DOHH2 (cell line): ENCODE data around the gene PRCP.

Experiments used
- CTCF ChIP-seq: fragments of 200-600 bp; sonication (generic); IDR thresholded peaks from one replicate; pipeline ENCODE4 v1.5.1; 2014; ENCODE audit warnings: antibody characterized with exemption, mild to moderate bottlenecking, low read depth, low read length; ENCODE audit not compliant: poor library complexity, severe bottlenecking
- EZH2phosphoT487 ChIP-seq: fragments of 200-600 bp; sonication (generic); IDR thresholded peaks from 2 replicates; pipeline ENCODE4 v1.6.1; 2017; ENCODE audit warnings: borderline replicate concordance, mild to moderate bottlenecking, antibody characterized with exemption, low read length, moderate library complexity, mixed read lengths

DNA sequence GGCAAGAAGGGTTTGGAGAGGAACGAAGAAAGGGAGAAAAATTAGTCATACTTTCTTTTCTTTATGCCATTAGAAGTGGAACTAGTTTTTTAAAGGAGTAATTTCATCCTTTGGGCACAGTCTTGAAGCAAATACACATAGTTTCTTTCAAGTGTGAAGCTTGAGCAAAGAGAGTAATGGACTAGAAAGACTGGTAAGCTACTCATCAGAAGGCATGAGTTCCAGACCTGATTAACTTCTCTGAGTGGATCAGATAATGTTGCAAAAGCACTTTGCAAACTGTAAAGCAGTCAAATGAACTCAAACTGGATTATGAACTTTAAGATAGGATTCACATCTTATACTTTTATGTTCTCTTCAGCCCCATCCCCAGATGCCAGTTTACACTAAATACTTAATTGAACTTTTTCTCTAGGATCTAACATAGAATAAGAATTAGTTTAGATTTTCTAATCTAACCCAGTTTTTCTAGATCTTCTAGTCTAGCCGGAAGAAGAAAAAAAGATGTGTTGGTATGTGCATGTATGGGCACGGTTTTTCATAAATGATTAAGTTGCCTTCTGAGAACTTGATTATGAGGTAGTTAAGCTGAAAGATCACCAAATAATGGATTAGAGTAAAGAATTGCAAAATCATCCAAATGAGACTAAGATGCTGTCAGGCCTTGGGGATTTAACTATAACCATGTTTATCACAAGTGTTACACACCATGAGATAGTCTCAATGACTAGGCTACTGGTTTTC, 3.8 kb upstream of the PRCP start:
- TF ChIP-seq CTCF = no peak
- TF ChIP-seq EZH2phosphoT487 = no peak
